Skin of body (tissue), 2 donors: ENCODE data around the gene FBXW11. TPM values are rescaled to one million over a fixed set of nuclear protein-coding genes. Genes with fewer than 3 reads are reported as not detected.
"Not testable (repeated sequence)": the region's sequence is repeated elsewhere in the genome, so short reads cannot be mapped to it uniquely, and the experiment has no call there.

Experiments used
- DNase-seq: peaks from one replicate; lab custom pipeline; 2025; lab: John Stamatoyannopoulos, UW
- total RNA-seq: library from RNA; depleted of rRNA; stranded (reverse); fragments of >200 nt; gene quantifications from one replicate; pipeline ENCODE4 v1.2.3, GENCODE V29; 2014

The FBXW11 gene
- total RNA-seq, 1 donor from 2014 or later = 47.7 TPM

- no peak for DNase-seq
These were observed 50.7 kb downstream of the FBXW11 start for GRCh38 chr5:171955761-171956160.

DNA sequence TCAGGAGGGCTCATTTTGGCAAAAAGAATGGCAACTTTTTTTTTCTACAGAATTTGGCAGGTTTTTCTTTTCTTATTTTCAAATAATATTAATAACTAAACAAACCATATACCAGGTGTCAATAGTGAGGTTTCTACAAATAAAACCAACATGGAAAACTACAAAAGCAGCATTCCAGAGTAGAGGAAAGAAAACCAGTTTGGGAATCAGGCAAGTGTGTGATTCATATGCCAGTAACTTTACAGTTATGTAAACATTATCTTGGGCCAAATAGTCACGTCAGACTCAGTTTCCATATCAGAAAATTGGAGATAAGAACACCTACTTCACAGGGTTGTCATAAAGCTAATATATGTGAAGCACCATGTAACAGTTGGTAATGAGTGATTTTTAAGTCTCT is 51.7 kb downstream of the FBXW11 start:
- no peak for DNase-seq

- no peak for DNase-seq
These were observed 52.4 kb downstream of the FBXW11 start for GRCh38 chr5:171953860-171954701.

GRCh38 chr5:171952021-171952420 is 54.4 kb downstream of the FBXW11 start:
- DNase-seq = no peak

DNA sequence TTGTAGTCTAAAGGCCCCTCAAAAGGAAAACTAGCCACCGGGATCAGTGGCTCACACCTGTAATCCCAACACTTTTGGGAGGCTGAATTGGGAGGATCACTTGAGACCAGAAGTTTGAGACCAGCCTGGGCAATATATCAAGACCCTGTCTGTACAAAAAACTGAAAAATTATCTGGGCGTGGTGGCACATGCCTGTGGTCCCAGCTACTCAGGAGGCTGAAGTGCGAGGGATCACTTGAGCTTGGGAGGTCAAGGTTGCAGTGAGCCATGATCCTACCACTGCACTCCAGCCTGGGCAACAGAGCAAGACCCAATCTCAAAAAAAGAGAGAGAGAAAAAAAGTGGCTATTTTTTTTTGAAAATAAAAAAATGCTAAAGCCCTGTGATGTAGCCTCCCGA is 55.2 kb downstream of the FBXW11 start:
- no peak for DNase-seq

DNA sequence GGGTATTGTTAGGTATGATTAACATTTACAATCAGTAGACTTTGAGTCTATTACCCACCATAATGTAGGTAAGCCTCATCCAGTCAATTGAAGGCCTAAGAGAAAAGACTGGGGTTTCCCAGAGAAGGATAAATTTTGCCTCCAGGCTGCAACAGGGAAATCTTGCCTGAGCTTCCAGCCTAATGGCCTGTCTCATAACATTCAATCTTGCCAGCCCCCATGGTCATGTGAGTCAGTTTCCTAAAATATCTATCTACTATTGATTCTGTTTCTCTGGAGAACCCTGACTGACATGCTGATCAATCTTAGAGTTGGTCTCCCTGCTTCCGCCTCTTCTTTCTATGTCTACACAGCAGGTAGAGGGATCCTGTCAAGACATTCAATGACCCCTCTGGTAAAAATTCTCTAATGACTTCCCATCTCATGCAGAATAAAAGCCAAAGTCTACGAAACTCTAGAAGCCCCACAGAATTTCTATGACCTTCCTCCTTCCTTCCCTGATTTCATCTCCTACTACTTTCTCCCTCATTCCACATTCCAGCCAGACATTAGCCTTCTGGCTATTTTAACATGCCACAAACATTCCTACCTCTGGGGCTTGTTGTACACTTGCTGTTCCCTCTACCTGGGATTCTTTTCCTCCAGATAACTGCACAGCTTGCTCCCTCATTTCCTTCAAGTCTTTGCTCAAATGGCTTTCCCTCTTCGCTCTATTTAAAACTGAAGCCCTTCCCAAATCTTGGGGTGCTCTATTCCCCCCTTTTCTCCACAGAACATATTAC is 60.2 kb downstream of the FBXW11 start:
- DNase-seq = no peak

- DNase-seq = no peak
These were observed 61.0 kb downstream of the FBXW11 start for GRCh38 chr5:171945476-171945875.

DNA sequence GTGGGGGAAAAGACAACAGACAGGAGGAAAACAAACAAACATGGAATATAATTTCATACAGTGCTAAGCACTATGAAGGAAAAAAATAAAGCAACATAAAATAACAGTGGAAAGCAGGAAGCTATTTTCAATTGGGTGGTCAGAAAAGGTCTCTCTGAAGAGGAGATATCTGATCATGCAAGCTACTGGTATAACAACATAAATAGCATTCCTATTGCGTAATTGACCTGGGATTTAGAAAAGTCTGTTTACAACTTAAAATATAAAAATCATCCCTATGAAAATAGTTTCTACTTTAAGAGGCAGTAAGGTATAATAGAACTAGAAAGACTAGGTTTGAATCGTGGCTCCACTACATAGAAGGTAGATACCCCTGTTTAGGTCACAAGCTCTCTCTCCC is 61.4 kb downstream of the FBXW11 start:
- DNase-seq = no peak

DNA sequence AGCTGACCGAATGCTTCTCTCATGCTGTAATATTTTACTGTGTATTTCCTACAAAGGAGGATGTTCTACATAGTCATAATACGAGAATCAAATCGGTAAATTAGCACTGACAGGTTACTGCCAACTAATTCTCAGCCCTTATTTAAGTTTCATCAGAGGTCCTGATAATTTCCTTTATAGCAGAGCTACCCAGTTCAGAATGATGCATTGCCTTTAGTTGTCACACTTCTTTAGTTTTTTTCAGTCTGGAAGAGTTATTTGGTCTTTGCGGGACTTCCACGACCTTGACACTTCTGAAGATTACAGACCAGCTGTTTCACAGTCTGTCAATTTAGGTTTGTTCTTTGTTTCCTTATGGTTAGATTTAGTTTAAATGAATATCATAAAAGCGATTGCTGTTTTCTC is 64.3 kb downstream of the FBXW11 start:
- DNase-seq = not testable (repeated sequence)

DNA sequence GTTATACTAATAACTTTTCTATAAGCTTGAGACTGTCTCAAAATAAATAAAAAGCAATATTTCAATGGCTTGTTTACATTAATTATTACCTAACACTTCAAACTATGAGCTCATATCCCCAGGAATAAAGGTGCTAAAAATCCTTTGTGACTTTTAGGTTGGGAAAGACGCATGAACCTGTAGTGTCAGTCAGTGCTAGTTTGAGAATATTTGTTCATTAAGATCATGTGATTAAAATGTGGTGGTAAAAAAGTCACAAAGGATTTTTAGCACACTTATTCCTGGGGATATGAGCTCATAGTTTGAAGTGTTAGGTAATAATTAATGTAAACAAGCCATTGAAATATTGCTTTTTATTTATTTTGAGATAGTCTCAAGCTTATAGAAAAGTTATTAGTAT is 64.8 kb downstream of the FBXW11 start:
- not testable (repeated sequence) for DNase-seq

- not testable (repeated sequence) for DNase-seq
These were observed 65.2 kb downstream of the FBXW11 start for GRCh38 chr5:171941275-171941674.

DNA sequence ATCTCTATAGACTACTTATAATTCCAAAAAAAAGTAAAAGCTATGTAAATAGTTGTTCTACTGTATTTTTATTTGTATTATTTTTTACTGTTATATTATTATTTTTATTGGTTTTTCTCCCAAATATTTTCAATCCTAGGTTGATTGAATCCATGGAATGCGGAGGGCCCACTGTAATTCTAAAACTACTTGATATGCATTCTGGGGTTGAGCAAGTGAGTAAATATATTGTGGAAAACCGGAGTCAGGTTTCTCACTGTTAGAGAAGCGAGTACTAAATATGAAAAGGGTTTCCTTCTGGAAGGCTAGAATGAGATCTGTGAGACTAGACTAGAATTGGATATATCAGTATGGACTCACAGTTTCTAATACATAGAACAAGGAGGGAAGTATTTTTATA is 66.5 kb downstream of the FBXW11 start:
- DNase-seq = no peak

- DNase-seq = no peak
These were observed 68.1 kb downstream of the FBXW11 start for GRCh38 chr5:171938358-171938757.

DNA sequence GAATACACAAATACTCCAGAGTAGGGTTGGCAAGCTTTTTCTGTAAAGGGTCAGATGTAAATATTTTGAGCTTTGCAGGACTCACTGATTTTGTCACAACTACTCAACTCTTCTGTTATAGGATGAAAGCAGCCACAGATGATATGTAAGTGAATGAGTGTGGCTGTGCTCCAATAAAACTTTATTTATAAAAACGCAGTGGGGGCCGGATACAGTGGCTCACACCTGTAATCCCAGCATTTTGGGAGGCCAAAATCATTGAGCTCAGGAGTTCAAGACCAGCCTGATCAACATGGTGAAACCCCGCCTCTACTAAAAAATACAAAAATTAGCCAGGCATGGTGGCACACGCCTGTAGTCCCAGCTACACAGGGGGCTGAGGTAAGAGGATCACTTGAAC is 69.1 kb downstream of the FBXW11 start:
- no peak for DNase-seq

DNA sequence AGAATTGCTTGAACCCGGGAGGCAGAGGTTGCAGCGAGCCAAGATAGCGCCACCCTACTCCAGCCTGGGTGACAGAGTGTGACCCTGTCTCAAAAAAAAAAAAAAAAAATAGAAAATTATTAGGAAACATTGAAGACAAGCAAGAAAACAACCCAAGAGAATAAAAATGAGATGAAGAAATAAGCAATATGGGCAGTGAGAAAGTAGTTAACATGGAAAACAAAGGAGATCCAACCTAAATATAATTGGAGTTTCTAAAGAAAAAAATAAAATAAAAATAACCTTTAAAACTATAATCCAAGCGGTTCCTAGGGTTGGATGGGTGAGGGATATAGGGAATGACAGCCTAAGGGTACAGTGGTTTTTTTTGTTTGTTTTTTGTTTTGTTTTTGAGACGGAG is 71.9 kb downstream of the FBXW11 start:
- no peak for DNase-seq

DNA sequence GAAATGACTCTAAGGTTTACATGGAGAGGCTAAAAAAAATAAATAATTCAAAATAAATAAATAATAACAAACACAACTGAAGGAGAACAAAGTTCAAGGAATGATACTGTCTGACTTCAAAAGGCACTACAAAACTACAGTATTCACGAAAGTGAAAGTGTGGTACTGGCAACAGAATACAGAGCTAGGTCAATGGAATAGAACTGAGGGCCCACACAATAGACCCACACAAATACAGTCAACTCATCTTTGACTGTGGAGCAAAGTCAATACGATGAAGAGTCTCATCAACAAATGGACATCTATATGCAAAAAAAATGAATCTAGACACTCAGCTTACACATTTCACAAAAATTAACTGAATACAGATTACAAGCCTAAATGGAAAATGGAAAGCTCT is 75.3 kb downstream of the FBXW11 start:
- DNase-seq = no peak

DNA sequence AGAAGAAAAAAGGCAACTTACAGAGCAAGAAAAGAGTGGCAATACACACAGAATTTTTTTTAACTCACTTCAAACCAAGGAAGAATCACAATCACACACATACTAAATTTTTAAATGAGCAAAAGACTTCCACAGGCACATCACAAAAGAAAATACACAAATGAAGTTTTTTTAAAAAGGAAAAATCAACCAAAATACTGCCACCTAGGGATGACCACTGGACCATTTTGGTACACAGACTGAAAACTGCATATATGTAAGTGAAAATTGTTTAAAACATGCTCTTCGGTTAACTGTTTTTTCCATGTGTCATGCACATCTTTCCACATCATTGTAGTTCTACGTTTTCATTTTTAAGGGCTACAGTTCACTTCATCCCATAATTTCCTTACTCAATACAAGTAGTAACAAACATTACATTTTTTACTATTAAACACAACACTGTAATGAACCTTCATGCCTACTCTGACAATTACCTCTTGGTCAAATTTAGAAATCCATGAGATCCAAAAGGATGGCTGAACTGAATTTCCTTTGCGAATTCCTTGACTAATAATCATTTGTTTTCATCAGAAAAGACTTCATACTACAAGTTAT is 79.0 kb downstream of the FBXW11 start:
- DNase-seq = no peak

DNA sequence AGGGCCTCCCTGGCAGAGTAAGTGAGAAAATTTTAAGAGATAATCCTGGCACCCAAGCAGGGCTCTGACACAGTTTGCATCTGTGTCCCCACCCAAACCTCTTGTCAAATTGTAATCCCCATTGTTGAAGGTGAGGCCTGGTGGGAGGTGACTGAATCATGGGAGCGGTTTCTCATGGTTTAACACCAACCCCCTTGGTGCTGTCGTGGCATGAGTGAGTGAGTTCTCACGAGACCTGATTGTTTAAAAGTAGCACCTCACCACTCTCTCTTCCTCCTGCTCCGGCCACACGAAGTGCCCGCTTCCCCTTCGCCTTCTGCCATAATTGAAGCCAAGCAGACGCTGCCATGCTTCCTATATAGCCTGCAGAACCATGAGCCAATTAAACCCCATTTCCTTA is 80.1 kb downstream of the FBXW11 start:
- DNase-seq = no peak

GRCh38 chr5:171924493-171925122 is 81.8 kb downstream of the FBXW11 start:
- DNase-seq = no peak

- DNase-seq = no peak
These were observed 85.6 kb downstream of the FBXW11 start for GRCh38 chr5:171920765-171921391.

- not testable (repeated sequence) for DNase-seq
These were observed 90.7 kb downstream of the FBXW11 start for GRCh38 chr5:171915700-171916099.
